Measurements from ENCODE around the gene ARHGAP45. TPM values are rescaled to one million over a fixed set of nuclear protein-coding genes. Genes with fewer than 3 reads are reported as not detected.
"Not testable (repeated sequence)": the region's sequence is repeated elsewhere in the genome, so short reads cannot be mapped to it uniquely, and the experiment has no call there.

The ARHGAP45 gene
- polyA plus RNA-seq, 3 donors, result 8.5 to 15.7 (median 15.4) TPM

DNA sequence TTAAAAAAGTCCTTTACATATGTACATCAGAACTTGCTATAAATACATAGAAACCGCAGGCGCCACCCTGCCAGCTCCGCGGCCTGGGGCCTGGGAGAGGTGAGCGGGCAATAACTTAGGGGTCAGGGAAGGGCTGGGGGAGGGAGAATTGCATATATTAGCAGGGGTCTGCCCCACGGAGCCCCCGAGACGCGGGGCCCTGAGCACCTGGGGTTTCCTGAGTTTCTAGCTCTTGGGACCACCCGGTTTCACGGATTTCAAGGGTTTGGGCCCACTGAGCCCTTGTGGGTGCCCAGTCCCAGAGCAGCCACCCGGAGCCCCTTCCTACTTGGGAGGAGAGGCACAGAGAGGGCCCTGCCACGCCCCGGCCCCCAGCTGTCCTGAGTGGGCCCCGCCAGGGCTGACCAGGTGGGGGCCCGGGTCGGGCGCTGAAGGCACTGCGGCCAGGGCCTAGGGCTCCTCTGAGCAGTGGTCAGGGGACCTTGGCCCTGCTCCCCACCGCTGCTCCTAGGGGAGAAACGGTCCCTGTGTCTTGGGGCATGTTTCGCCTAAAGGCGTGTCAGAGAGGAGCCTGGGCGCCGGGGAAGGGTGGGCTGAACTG lies 40.8 kb downstream of the ARHGAP45 start:
- DNase-seq (ENCODE audit: extremely low read depth in 1 of 11, low read depth in 9 of 11, low spot score in 4 of 11), result no peak

DNA sequence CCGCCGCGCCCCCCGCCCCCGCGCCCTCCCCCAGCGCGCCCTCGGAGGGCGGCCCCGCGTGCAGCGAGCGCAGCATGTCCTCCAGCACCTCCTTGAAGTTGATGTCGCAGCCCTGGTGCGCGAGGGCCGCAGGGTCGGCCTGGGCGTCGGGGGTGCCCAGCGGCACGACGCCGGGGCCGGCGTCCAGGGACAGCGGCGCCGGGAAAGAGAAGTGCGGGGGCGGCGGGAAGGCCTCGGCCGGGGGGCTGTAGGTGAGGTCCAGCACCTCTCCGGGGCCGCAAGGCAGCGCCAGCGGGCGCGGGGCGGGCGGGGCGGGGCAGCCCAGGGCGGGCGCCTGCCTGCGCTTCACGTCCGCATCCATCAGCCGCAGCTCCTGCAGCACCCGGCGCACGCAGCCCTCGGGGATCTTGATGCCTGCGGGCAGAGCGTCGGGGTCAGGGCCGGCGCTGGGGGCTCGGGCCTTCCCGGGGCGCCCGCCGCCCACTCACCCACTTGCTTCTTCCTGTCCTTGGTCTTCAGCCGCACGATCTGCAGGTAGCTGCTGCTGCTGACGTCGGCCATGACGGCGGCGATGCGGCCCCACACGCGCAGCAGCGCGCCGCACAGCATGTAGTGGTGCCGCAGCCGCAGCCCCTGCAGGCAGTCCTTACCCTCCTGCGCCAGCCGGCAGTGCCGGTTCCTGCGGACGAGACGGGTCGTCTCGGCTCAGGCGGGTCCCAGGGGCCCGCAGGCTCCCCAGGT lies 41.5 kb downstream of the ARHGAP45 start:
- no peak for DNase-seq (ENCODE audit: extremely low read depth in 1 of 11, low read depth in 9 of 11, low spot score in 4 of 11)

DNA sequence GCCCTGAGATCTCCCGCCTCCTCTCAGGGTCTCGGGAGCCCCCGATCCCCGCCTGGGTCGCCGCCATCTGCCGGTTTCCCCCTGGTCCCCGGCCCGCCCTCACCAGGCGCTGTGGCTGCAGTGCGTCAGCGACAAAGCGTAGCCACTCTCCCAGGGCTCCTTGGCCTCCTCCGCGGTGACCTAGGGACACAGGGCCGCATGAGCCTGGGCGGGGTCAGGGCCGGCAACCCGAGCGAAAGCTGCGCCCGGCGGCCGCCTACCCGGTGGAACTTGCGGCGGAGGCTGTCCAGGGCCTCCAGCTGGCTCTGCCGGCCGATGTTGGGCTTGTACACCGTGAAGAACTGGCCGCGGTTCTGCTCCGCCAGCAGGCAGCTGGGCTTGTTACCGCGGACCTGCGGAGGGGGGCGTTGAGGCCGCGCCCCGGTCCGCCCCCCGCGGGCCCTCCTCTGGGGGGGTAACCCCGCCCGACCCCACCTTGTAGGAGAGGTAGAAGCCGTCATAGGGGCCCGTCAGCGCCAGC lies 42.1 kb downstream of the ARHGAP45 start:
- no peak for DNase-seq (ENCODE audit: extremely low read depth in 1 of 11, low read depth in 9 of 11, low spot score in 4 of 11)

DNA sequence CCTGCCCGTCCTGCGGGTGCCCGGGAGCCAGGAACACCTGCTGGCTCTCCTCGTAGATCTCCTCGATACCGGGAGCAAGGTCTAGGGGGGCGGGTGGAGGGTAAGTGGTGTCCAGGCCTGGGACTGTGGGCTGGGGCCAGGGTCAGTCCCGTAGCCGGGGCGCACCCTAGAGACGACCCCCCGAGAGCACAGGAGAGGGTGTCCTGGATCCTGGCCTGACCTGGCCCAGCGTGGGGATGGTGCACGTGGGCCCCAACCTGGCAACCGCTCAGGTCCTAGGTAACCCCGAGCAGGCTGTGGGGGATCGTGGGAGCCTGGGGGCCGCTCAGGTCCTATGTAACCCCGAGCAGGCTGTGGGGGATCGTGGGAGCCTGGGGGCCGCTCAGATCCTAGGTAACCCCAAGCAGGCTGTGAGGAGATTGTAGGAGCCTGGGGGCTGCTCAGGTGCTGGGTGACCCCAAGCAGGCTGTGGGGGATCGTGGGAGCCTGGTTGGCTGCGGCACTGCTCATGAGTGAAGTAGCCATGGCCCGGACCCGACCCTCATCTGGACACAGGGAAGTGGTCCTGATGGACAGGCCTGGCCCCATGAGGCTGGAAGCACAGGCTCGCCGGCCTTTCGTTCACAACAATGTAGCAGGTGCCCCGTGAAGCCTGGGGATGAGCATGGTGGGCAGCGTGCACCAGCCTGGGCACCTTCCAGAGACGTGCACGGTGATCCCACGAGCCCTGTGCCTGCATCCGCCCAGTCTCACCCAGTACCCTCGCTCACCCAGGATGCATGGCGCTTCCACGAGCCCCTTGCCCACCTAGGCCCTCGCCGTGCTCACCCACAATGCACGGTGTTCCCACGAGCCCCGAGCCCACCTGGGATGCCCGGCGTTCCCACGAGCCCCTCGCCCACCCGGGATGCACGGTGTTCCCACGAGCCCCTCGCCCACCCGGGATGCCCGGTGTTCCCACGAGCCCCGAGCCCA lies 43.0 kb downstream of the ARHGAP45 start:
- no peak for DNase-seq (ENCODE audit: extremely low read depth in 1 of 11, low read depth in 9 of 11, low spot score in 4 of 11)

DNA sequence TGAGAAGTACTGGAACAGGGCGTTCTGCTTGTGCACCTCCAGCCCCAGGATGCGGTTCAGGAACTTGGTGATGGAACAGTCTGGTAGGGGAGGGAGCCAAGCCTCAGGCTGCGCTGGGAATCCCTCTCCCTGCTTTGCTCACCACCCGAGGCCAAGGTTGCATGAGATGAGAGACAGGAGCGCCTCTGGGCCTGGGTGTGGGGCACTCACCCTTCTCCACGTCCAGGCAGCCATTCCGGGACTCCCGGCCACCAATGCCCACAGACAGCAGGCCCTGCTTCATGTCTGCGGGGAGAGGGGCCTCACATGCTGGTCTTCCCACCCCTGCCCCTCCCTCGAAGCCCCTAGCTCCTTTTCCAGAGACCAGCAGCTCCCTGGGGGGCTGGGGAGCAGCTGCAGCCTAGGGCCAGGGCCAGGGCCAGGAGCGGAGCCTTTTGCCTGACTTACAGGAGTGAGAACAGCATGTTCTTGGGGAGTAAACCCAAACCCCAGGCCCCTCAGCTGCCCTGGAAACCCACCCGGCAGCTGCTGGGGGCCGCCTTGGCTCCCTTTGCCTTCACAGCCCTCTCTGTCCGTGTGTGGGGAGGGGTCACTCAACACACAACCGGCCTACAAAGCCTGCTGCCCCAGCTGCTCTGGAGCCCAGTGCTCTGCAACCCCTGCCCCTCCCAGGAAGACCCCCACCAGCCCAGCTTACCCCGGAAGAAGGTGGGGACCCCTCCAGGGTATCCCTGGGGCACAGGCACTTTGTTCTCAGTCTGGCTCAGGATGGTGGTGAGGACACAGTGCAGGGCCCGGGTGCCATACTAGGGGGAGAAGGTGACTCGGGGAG lies 44.1 kb downstream of the ARHGAP45 start:
- no peak for DNase-seq (ENCODE audit: extremely low read depth in 1 of 11, low read depth in 9 of 11, low spot score in 4 of 11)

DNA sequence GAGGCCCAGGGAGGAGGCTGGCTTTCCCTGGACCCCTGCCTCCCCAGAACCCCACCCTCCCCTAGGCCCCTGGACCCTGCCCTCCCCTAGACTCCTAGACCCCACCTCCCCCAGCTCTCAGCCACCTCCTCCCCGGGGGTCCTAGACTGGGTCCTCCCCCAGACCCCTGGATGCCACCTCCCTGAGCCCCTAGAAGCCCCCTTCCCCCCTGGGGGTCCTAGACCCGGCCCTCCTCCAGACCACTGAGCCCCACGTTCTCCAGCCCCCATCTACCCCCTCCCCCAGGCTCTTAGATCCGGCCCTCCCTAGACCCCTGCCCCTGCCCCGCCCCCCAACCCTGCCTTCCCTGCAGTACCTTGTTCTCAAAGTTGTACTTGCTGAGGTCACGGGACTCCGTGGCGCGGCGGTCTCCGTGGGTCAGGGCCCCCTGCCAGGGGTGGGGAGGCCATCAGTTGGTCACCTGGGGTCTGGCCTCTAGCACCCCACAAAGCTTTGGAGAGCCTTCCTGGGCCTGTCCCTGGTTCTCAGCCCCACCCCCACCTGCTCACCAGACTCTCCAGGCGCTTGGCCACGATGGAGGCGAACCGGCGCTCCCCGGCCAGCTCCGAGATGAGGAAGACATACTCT lies 44.8 kb downstream of the ARHGAP45 start:
- DNase-seq (ENCODE audit: extremely low read depth in 1 of 11, low read depth in 9 of 11, low spot score in 4 of 11), result no peak

DNA sequence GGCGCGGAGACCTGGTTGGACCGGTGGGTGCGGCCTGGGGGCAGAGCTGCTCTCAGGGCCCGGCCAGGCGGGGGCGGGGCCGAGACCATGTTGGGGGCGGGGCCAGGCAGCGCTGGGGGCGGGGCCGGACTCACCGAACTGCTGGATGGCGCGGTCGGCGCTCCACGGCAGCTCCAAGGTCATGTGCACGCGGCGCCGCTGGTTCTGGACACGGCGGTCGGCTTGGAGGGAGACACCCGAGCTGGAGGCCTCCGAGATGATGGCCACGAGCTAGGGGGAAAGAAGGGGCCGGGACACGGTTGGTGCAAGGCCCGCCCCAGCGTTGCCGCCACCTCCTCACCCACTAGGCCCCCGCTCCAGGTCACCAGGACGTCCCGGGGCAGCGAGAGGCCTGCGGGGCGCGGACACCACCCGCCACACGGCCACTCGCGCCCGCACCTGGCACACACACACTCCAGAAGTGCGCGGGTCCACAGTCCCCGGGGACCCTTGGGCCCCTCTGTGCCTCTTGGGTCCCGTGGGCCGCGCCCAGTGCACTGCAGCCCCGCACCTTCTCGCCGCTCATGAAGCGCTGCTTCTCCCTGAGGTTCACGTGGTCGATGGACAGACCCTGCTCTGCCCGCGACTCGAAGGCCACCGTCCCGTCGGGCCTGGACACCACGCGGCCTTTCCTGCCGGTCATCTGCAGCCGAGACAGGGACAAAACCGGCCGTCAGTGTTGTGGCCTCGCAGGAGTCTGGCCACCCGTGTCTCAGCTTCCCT lies 45.5 kb downstream of the ARHGAP45 start:
- no peak for DNase-seq (ENCODE audit: extremely low read depth in 1 of 11, low read depth in 9 of 11, low spot score in 4 of 11)

DNA sequence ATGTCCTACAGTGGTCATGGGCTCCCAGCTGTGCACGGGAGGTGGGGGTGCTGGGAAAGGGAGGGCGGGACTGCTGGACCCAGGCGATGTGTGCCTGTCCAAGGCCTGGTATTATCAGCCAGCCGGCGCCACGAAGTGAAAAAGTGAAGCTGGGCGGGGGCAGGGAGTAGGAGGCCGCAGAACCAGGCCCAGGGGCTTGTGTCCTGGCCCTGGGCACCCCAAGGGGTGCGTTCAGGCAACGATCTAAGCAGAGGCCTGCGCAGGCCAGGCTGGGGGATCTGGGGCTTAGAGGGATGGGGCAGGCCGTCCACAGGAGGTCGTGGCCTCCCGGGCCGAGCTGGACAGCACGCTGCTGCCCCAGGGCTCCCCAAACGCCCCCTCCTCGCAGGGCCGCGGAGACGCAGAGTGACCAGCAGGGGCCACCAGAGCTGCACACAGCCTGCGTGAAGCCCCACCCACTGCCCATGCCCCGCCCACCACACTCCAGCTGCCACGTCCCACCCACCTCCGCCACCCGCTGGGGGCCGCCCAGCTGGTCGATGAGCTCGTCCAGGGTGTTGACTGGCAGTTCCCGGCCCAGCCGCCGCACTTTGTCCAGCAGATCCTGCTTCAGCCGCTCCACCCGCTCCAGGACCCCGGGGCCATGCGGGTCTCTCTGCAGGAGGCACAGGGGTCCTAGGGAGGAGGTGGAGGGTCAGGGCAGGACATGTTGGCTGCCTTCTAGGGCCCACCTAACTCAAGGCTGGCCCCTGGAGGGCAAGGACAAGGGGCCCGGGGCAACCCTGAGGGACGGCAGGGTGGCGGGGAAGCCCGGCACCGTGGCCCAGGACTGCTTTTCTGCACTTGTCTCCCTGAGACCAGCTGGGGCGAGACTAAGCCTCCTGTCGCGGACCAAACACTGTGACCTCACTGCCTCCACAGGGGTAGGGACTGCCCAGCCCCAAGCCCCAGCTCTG lies 46.3 kb downstream of the ARHGAP45 start:
- peak in 10 of 11 donors; percentile 81 to 92 (median 87) for DNase-seq (ENCODE audit: extremely low read depth in 1 of 11, low read depth in 9 of 11, low spot score in 4 of 11)

DNA sequence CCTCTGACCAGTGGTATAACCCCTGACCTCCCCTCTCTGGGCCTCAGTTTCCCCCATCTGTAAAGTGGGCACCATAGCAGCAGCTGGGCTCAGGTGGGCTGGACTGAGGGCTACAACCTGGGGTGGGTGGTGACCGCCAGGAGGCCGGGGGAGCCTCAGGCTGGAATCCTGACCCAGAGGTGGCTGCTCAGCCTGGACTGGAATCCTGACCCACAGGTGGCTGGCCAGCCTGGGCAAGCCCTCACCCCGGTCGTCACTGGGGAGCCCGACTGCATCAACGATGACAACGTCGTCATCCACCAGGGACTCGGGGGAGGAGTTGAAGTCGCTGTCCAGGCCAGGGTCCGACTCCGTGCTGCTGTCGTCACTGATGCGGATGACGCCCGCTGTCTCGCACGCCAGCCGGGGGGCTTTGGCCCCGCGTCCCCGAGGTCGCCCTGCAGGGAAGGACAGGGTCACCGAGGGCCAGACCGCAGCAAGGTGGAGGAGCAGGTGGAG lies 47.1 kb downstream of the ARHGAP45 start:
- DNase-seq (ENCODE audit: extremely low read depth in 1 of 11, low read depth in 9 of 11, low spot score in 4 of 11), result no peak

DNA sequence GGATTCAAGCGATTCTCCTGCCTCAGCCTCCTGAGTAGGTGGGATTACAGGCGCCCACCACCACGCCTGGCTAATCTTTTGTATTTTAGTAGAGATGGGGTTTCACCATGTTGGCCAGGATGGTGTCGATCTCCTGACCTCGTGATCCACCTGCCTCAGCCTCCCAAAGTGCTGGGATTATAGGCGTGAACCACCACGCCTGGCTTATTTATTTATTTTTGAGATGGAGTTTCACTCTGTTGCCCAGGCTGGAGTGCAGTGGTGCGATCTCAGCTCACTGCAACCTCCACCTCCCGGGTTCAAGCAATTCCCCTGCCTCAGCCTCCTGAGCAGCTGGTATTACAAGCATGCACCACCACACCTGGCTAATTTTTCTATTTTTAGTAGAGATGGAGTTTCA lies 47.8 kb downstream of the ARHGAP45 start:
- DNase-seq (ENCODE audit: extremely low read depth in 1 of 11, low read depth in 9 of 11, low spot score in 4 of 11), result not testable (repeated sequence)

DNA sequence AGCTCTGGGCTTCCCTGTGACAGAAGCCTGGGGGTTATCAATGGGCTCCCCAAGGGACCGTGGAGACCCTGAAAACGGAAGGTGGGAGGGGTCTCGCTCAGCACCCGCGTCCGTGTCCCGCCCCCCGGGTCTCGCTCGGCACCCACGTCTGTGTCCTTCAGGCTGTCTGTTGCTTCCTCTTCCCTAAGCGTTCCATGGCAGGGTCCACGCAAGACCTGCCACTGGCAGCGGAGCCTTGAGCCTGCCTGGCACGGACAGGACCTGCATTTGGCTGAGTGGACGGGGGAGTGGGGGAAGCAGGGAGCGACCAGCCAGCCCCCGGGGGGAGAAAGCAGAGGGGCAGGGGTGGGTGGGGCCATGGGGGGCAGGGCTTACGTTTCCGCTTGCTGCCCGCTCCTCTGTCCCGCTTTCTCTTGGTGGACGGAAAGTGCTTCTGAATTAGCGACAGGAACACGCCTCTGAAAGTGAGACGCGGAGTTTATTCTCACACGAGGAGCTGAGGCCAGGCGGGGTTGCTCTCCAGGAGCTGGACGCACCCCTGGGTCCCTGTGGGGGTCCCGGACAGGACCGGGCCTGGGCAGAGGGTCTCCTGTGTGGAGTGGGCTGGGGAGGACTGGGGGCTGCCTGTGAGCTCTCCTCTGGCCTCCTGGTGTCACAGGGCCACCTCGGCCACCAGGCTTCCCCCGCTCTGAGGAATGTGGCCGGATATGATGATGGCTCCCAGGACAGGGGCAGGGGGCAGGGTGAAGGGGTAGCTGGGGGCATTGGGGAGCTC lies 48.9 kb downstream of the ARHGAP45 start:
- DNase-seq (ENCODE audit: extremely low read depth in 1 of 11, low read depth in 9 of 11, low spot score in 4 of 11), result no peak

DNA sequence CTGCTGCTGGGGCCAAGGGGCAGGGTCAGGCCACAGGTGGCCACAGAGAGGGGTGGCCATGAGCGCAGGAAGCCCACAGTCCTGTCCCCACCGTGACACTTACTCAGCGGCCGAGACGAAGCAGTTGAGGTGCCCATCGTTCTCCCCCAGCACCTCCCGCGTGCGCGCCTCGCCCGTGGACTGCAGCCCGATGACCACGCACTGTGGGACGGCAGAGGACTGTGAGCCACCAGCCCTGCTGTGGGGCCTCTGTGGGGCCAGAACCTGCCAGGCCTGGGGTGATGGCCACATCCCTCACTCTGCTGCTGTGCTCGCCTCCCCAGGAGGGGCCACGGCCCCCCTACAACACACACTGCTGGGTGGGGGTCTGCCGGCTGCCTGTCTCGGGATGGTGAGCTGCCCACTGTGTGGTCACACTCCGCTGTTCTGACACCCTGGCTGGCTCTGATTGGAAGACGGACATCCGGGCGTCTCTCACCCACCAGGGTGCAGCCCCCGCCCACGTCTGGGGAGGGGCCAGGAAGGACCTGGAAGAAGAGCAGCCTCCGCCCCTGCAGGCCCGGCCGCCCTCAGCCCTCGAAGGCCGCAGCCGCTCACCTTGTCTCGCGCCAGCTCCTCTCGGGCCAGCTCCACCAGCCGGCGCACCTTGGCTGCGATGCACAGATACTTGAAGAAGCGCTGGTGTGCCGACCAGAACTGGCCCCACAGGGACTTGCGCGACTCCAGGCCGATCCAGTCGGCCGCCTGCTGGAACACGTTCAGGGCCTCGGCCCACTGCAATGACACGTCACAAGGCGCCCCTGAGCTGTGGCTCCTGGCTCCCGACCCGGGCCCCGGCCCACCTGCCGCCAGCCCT lies 50.0 kb downstream of the ARHGAP45 start:
- no peak for DNase-seq (ENCODE audit: extremely low read depth in 1 of 11, low read depth in 9 of 11, low spot score in 4 of 11)

DNA sequence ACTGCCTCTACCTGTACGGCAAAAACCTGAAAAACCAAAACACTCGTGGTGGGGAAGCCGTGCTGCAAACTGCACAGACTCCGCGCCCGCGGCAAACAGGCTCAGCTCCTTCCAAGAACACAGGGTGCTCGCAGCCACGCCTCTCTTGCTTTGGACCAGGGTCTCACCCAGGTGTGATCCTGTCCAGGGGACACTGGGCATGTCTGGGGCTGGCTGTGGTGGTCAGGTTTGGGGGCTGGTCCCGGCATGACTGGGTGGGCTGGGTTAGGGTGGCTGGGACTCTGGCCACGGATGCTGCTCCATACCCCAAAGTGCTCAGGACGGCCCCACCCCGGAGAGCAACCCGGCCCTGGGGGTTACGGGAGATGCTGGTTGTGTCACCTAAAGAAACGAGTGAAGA lies 50.7 kb downstream of the ARHGAP45 start:
- no peak for DNase-seq (ENCODE audit: extremely low read depth in 1 of 11, low read depth in 9 of 11, low spot score in 4 of 11)

DNA sequence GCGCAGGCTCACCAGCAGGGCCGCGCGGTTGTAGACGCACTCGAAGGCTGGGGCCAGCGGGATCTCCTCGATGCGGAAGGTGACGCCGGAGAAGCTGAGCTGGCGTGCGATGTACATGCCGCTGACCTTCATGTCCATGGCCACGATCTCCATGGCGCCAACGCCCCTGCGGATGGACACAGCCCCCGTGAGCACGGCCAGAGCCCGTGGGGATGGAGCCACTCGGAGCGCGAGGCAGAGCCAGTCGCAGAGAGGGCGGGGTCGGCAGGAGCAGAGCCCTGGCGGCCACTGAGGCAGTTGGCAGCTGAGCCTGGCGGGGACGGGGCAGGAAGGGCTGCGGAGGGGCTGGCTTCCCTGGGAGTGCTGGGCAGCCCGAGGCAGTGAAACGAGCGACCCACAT lies 52.0 kb downstream of the ARHGAP45 start:
- no peak for DNase-seq (ENCODE audit: extremely low read depth in 1 of 11, low read depth in 9 of 11, low spot score in 4 of 11)
